Mesothelial cell of epicardium (in vitro differentiated cells): Measurements from ENCODE around the gene DES. TPM values are rescaled to one million over a fixed set of nuclear protein-coding genes. Genes with fewer than 3 reads are reported as not detected.

Experiments
- DNase-seq, 2 experiments: peaks; one replicate each; pipeline ENCODE4 v3.0.0; 2021; ENCODE audit warnings: low spot score in 2 of 2; ENCODE audit not compliant: unreplicated experiment in 2 of 2
- H3K27ac Mint-ChIP-seq: 2 replicates; pipeline ENCODE4 v1.8.0; 2021; ENCODE audit warnings: mixed read lengths
- H3K27me3 Mint-ChIP-seq: 2 replicates; pipeline ENCODE4 v1.8.0; 2021; ENCODE audit warnings: low read depth, mixed read lengths
- H3K36me3 Mint-ChIP-seq: 2 replicates; pipeline ENCODE4 v1.8.0; 2021; ENCODE audit warnings: mixed read lengths
- H3K4me1 Mint-ChIP-seq: 2 replicates; pipeline ENCODE4 v1.8.0; 2021; ENCODE audit warnings: mixed read lengths
- H3K4me3 Mint-ChIP-seq: 2 replicates; pipeline ENCODE4 v1.8.0; 2021; ENCODE audit warnings: mild to moderate bottlenecking, moderate library complexity, mixed read lengths
- H3K9me3 Mint-ChIP-seq: 2 replicates; pipeline ENCODE4 v1.8.0; 2021; ENCODE audit warnings: mixed read lengths
- total RNA-seq: library from RNA; stranded (reverse); gene quantifications from 3 replicates; pipeline ENCODE4 v1.2.1, GENCODE V29; 2021
- TF ChIP-seq, protein P1 (sequence below): fragments of 200-600 bp; sonication (generic); IDR thresholded peaks from one replicate; pipeline ENCODE4 v1.5.0; 2021; ENCODE audit warnings: antibody characterized with exemption; ENCODE audit not compliant: unreplicated experiment

The DES gene
- total RNA-seq, 1 donor from 2014 or later, result 33.0 TPM

DNA sequence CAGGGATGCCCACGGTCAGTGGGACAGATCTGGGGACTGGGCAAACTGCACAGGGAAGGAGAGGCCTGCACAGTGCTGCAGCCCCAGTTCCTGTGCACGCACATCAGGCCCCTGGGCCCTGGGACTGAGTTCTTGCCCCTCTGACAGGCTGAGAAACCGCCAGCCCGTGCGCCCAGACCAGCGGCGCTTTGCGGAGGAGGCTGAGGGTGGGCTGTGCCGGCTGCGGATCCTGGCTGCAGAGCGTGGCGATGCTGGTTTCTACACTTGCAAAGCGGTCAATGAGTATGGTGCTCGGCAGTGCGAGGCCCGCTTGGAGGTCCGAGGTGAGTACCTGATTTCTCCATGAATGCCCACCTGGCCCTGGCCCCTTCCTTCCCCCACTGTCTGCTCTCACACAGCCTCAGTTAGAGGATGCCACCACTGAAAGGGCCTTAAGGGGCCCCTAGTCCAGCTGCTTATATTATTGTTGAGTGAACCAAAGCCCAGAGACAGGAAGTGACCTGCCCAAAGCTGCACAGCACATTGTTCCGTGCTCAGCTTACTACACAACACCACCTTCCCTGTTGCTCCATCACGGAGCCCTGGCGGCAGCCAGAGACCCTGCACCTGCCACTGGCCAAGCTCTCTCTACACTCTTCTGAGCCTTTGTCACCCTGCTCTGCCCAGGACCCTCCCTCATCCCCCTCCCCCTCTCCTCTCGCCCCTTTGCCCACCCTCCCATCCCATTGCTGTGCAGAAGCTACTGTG, 46.3 kb downstream of the DES start:
- TF ChIP-seq, protein P1, sequence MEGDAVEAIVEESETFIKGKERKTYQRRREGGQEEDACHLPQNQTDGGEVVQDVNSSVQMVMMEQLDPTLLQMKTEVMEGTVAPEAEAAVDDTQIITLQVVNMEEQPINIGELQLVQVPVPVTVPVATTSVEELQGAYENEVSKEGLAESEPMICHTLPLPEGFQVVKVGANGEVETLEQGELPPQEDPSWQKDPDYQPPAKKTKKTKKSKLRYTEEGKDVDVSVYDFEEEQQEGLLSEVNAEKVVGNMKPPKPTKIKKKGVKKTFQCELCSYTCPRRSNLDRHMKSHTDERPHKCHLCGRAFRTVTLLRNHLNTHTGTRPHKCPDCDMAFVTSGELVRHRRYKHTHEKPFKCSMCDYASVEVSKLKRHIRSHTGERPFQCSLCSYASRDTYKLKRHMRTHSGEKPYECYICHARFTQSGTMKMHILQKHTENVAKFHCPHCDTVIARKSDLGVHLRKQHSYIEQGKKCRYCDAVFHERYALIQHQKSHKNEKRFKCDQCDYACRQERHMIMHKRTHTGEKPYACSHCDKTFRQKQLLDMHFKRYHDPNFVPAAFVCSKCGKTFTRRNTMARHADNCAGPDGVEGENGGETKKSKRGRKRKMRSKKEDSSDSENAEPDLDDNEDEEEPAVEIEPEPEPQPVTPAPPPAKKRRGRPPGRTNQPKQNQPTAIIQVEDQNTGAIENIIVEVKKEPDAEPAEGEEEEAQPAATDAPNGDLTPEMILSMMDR, result no peak
- Mint-ChIP-seq H3K36me3 (peaks cover 13% of the 10 kb centered on the region), H3K27me3 (no peaks in the 10 kb centered on the region), H3K9me3 (no peaks in the 10 kb centered on the region), H3K4me3 (no peak overlapping the region), H3K27ac (no peak overlapping the region), H3K4me1 (peaks cover 22% of the 10 kb centered on the region)
- DNase-seq, result no peak

DNA sequence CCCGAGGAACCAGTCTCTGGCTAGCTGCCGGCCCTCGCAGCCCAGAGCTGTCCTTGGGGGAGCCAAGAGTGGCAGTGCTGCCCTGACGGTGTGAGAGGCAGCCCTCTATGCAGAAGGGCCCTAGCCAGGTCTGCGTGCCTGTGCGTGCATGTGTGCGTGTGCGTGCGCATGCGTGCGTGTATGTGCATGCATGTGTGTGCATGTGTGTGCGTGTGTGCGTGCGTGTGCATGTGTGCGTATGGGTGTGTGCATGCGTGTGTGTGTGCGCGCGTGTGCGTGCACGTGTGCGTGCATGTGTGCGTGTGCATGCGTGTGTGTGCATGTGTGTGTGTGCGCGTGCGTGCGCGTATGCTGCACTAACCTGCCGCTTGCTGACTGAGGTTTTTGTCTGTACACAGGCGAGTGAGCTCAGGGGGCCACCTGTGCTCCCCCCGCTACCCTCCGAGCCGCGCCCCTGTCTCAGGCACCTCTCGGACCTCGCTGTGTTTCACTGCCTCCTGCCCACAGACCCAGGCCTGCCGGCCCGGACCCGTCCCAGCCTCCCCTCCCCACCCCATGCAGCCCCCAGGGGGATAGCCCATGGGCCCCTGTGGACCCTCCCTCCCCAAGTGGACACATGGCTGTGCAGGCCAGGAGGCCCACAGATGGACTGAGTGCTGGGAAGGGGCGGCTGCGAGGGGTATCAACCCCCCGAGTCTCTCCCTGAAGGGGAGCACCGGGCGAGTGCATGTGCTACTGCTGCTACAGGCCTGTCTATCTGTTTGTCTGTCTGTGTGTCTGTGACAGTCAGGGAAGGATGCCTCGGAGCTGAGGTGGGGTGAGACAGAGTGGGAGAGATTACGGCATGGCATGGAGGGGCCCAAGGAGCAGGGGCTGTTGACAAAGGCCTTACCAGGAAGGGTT, 47.7 kb downstream of the DES start:
- no peaks in the 10 kb centered on the region for H3K27me3 Mint-ChIP-seq
- peaks cover 13% of the 10 kb centered on the region for H3K36me3 Mint-ChIP-seq
- TF ChIP-seq, protein P1, result no peak
- no peak overlapping the region for H3K27ac Mint-ChIP-seq
- no peak overlapping the region for H3K4me3 Mint-ChIP-seq
- peaks cover 9% of the 10 kb centered on the region for H3K4me1 Mint-ChIP-seq
- DNase-seq, result no peak
- H3K9me3 Mint-ChIP-seq, result no peaks in the 10 kb centered on the region

DNA sequence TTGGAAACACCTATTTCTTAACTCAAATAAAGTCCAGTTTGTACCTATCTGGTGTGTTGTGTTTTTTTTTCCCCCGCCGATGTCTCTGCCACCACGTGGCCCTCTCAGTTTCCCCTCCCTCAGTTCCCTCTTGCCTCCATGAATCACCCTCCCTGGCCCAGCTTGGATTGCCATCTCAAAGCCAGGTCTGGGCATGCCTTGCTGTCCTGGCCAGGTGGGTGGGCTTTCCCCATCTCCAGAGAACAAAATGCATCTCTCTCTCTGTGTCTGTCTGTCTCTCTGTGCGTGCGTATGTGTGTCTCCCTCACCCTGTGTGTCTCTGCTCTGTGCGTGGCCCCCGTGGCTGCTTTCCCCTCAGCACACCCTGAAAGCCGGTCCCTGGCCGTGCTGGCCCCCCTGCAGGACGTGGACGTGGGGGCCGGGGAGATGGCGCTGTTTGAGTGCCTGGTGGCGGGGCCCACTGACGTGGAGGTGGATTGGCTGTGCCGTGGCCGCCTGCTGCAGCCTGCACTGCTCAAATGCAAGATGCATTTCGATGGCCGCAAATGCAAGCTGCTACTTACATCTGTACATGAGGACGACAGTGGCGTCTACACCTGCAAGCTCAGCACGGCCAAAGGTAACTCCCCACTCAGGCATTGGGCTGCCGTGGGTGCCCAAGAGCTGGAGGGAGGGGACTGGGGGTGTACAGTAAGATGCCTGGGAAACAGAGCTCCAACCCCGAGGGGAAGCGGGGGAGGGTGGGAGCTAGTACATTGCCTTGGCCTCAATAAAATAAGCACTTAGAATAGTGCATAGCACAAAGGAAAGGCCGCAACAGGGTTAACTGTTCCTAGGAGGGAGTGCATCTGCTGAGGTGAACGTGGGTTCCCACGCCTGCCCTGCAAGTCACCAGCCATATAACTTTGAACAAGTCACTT, 48.9 kb downstream of the DES start:
- Mint-ChIP-seq H3K27ac (no peak overlapping the region), H3K27me3 (no peaks in the 10 kb centered on the region), H3K9me3 (no peaks in the 10 kb centered on the region), H3K4me1 (peaks cover 3% of the 10 kb centered on the region), H3K4me3 (no peak overlapping the region), H3K36me3 (peaks cover 15% of the 10 kb centered on the region)
- TF ChIP-seq, protein P1, result no peak
- DNase-seq, result no peak

DNA sequence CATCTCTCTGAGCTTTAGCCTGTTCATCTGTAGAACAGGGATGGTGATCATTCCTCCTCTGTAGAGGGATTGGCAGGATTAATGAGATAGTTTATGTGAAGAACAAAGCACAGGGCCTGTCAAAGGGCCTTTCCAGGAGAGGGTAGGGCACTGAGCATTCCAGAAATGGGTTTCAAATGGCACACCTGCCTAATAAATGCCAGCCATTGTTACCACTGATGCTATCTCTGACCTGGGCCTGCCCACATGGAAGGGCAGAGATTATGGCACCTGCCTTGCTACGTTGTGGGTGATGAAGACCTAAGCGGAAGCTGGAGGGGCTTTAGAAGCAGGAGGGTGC, 49.5 kb downstream of the DES start:
- TF ChIP-seq, protein P1, result no peak
- Mint-ChIP-seq H3K4me1 (peaks cover 3% of the 10 kb centered on the region), H3K9me3 (no peaks in the 10 kb centered on the region), H3K27me3 (no peaks in the 10 kb centered on the region), H3K27ac (no peak overlapping the region), H3K4me3 (no peak overlapping the region), H3K36me3 (peaks cover 12% of the 10 kb centered on the region)
- DNase-seq, result no peak

- H3K9me3 Mint-ChIP-seq, result no peaks in the 10 kb centered on the region
- TF ChIP-seq, protein P1, result no peak
- no peak overlapping the region for H3K27ac Mint-ChIP-seq
- H3K4me1 Mint-ChIP-seq, result peaks cover 3% of the 10 kb centered on the region
- H3K36me3 Mint-ChIP-seq, result peaks cover 10% of the 10 kb centered on the region
- H3K27me3 Mint-ChIP-seq, result no peaks in the 10 kb centered on the region
- no peak overlapping the region for H3K4me3 Mint-ChIP-seq
- DNase-seq, result no peak
Measured at GRCh38 chr2:219468410-219469185, 50.4 kb downstream of the DES start.
